Motor neuron (in vitro differentiated cells): ENCODE measurements around the gene LARP1. TPM values are rescaled to one million over a fixed set of nuclear protein-coding genes. Genes with fewer than 3 reads are reported as not detected.
A peak's percentile ranks its signal among the peaks of the same experiment; 100 is the strongest.
"Not testable (repeated sequence)": the region's sequence is repeated elsewhere in the genome, so short reads cannot be mapped to it uniquely, and the experiment has no call there.

Experiments used
- ATAC-seq, 8 experiments: fragments of 200-7000 bp; cut with Tn5 transposase; replicated peaks in 6 of 8; 2 replicates each; pipeline ENCODE4 v1.8.0; 2021; ENCODE audit warnings: mild to moderate bottlenecking in 8 of 8, moderate library complexity in 8 of 8
- H3K27ac ChIP-seq, 2 donors: fragments of 250-450 bp; sonication (Bioruptor Pico); 2 replicates each; pipeline ENCODE4 v1.9.0; 2021; ENCODE audit warnings: antibody characterized with exemption in 2 of 2, mild to moderate bottlenecking in 2 of 2, moderate library complexity in 1 of 2
- H3K4me1 ChIP-seq, 2 donors: fragments of 250-450 bp; sonication (Bioruptor Pico); replicated peaks in 1 of 2; 2 replicates each; pipeline ENCODE4 v1.6.1; 2021; ENCODE audit warnings: antibody characterized with exemption in 2 of 2, mild to moderate bottlenecking in 2 of 2, moderate library complexity in 1 of 2
- H3K4me3 ChIP-seq, 5 donors: fragments of 250-450 bp; sonication (Bioruptor Pico); 2 replicates each; pipeline ENCODE4 v1.9.0; 2021; ENCODE audit warnings: antibody characterized with exemption in 5 of 5, mild to moderate bottlenecking in 5 of 5, moderate library complexity in 4 of 5
- WGBS, 10 experiments: fragments of 450-650 bp; shearing (Covaris generic); methylation state at CpG; one replicate each; pipeline ENCODE4 v1.0.0; 2022; 5-methylcytosine and 5-hydroxymethylcytosine counted together
- in situ Hi-C, 9 experiments: fragments of 400-800 bp; cut with MboI; loops; one replicate each; pipeline ENCODE4 v1.15.0; 2021; ENCODE audit warnings: low sequenced_read_pairs in 9 of 9, low pct_unique_long_range_greater_than_20kb in 2 of 9; ENCODE audit not compliant: unreplicated experiment in 9 of 9
- total RNA-seq, 8 experiments: library from RNA; unstranded; fragments of 300-600 nt; gene quantifications; 2 replicates each; pipeline versions ENCODE4 v1.2.3 to v1.2.4, GENCODE V29; 2022

The LARP1 gene
- total RNA-seq, 8 experiments from 2014 or later, result 59.1 to 209 (median 82.6) TPM

DNA sequence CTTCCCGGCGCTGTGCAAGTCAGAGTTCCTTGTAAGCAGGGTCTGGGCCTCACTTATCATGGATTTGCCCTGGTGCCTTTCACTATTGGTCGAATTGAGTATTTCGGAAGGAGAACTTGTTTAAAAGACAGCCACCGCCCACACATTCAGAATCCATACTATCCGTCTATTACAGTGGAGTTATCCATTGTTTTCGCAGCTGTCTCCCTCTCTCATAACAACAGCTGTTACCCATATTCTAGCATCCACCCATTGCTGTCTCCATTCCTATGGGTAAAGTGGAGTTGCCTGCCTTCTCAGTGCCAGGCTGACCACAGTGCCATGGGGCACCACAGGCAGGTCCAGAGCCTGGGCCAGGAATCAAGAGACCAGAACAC, 75.0 kb downstream of the LARP1 start:
- in situ Hi-C loops, result no loop called here
- 40 to 100% (median 92%) methylated on average over 1 to 6 of the region's 7 CpGs; no CpG with 5 or more reads in 3 of the 10 experiments for WGBS, 10 experiments
- Histone ChIP-seq H3K27ac (no peak overlapping the region), H3K4me3 (no peak overlapping the region), H3K4me1 (peaks cover 0 to 4% of the 10 kb centered on the region in 2 donors)
- peak in 1 of 8 experiments; percentile 28 for ATAC-seq

GRCh38 chr5:154830596-154830995, 75.4 kb downstream of the LARP1 start:
- H3K4me1 ChIP-seq, result peaks cover 0 to 4% of the 10 kb centered on the region in 2 donors
- in situ Hi-C loops, result no loop called here
- no peak overlapping the region for H3K27ac ChIP-seq
- H3K4me3 ChIP-seq, result no peak overlapping the region
- ATAC-seq, result no peak
- 72 to 100% (median 89%) methylated on average over 1 to 4 of the region's 4 CpGs; no CpG with 5 or more reads in 6 of the 10 experiments for WGBS, 10 experiments

- Histone ChIP-seq H3K27ac (no peak overlapping the region), H3K4me1 (peaks cover 0 to 4% of the 10 kb centered on the region in 2 donors), H3K4me3 (no peak overlapping the region)
- no peak for ATAC-seq
- in situ Hi-C loops, result no loop called here
- 77 to 97% (median 90%) methylated on average over 1 to 7 of the region's 7 CpGs; no CpG with 5 or more reads in 1 of the 10 experiments for WGBS, 10 experiments
Measured at GRCh38 chr5:154831451-154831850, 76.3 kb downstream of the LARP1 start.

GRCh38 chr5:154832804-154833203, 77.6 kb downstream of the LARP1 start:
- 86 to 100% (median 100%) methylated on average over 1 to 3 of the region's 3 CpGs; no CpG with 5 or more reads in 5 of the 10 experiments for WGBS, 10 experiments
- H3K4me1 ChIP-seq, H3K4me3 ChIP-seq, in situ Hi-C loops, H3K27ac ChIP-seq, ATAC-seq: not testable (repeated sequence)

GRCh38 chr5:154834053-154834452, 78.9 kb downstream of the LARP1 start:
- 100% methylated on average over 1 of the region's 1 CpG; no CpG with 5 or more reads in 4 of the 10 experiments for WGBS, 10 experiments
- in situ Hi-C loops, result no loop called here
- Histone ChIP-seq H3K4me1 (peaks cover 0 to 4% of the 10 kb centered on the region in 2 donors), H3K27ac (no peak overlapping the region), H3K4me3 (no peak overlapping the region)
- ATAC-seq, result peak in 1 of 8 experiments; percentile 20

- WGBS, 10 experiments, result 47 to 100% (median 98%) methylated on average over 2 to 7 of the region's 9 CpGs; no CpG with 5 or more reads in 4 of the 10 experiments
- in situ Hi-C loops, H3K4me1 ChIP-seq, H3K4me3 ChIP-seq, H3K27ac ChIP-seq, ATAC-seq: not testable (repeated sequence)
Measured at GRCh38 chr5:154835701-154836052, 80.5 kb downstream of the LARP1 start.

DNA sequence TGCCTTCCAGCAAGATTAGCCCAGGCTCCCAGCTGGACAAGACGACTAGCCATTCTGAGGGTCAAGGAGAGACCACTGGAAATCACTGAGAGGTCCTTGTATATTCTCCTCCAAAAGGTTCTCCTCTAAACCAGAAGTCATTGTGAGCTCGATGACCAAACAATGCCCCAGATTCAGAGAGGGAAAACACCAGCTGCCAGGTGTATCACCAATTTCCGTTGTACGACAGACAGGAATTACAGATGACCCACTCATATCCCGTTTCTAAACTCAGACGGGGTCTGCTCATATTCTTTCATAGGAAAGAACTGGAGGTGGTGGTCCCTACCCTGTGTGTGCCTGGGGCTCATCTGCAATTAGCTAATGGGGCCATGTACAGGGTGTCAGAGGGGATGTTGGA, 81.0 kb downstream of the LARP1 start:
- no peak for ATAC-seq
- WGBS, 10 experiments, result 94 to 100% (median 98%) methylated on average over 1 to 5 of the region's 6 CpGs; no CpG with 5 or more reads in 4 of the 10 experiments
- H3K4me1 ChIP-seq, result peaks cover 0 to 4% of the 10 kb centered on the region in 2 donors
- no peak overlapping the region for H3K27ac ChIP-seq
- no peak overlapping the region for H3K4me3 ChIP-seq
- in situ Hi-C loops, result no loop called here

- Histone ChIP-seq H3K4me3 (no peak overlapping the region), H3K27ac (no peak overlapping the region), H3K4me1 (peaks cover 0 to 4% of the 10 kb centered on the region in 2 donors)
- no peak for ATAC-seq
- in situ Hi-C loops, result no loop called here
- WGBS, 10 experiments, result 71 to 100% (median 90%) methylated on average over 2 to 6 of the region's 6 CpGs
Measured at GRCh38 chr5:154837009-154837901, 82.1 kb downstream of the LARP1 start.

DNA sequence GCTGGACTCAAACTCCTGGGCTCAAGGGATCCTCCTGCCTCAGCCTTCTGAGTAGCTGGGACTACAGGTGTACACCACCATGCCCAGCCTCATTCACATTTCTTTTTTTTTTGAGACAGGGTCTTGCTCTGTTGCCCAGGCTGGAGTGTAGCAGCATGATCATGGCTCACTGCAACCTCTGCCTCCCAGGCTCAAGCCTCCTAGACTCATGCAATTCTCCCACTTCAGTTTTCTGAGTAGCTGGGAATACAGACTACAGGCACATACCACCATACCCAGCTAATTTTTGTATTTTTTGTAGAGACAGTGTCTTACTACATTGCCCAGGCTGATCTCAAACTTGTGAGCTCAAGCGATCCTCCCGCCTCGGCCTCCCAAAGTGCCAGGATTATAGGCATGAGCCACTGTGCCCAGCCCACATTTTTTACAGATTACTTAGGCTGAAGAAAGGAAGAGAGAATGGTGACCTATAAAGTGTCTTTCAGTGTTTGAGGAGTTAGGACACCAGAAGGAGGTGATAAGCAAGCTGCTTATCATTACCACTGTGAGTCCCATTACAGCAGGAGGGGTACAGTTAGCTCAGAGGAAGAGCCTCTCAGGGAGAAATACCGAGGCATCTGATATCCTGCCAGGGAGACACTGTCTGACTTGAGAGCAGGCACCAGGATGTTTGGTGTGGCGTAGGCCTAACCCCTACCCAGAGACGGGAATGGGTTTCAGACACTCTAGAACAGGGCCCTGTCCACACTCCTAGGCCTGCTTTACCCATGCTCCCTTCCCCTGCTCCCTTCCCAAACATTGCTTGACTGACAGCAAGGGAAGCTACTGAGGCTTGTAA, 85.5 kb downstream of the LARP1 start:
- no peaks in the 10 kb centered on the region for H3K4me1 ChIP-seq
- WGBS, 10 experiments, result 0 to 100% (median 86%) methylated on average over 1 to 4 of the region's 6 CpGs; no CpG with 5 or more reads in 3 of the 10 experiments
- in situ Hi-C loops, result no loop called here
- no peak for ATAC-seq
- H3K4me3 ChIP-seq, result no peak overlapping the region
- no peak overlapping the region for H3K27ac ChIP-seq

DNA sequence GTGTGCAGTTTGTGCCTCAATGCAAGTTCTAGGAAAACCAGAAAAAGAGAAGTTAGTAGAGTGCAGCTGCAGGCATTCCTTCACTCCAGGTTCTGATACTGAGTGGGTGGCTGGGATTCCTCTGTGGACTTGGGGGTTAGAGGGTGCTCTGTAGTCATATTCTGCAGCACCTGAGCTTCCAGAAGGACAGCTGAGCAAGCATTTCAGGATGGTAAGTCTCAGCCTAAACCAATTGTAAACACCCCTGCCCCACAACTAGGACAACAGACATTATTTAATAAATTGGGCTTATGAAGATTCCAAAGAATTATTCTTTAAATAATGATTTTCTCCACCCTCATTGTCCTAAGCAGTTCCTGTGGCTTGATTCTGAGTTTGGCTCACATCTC, 86.1 kb downstream of the LARP1 start:
- no peak overlapping the region for H3K27ac ChIP-seq
- H3K4me3 ChIP-seq, result no peak overlapping the region
- ATAC-seq, result no peak
- in situ Hi-C loops, result no loop called here
- no peaks in the 10 kb centered on the region for H3K4me1 ChIP-seq

- Histone ChIP-seq H3K27ac (no peak overlapping the region), H3K4me3 (no peak overlapping the region), H3K4me1 (no peaks in the 10 kb centered on the region)
- no peak for ATAC-seq
- WGBS, 10 experiments, result 53 to 100% (median 81%) methylated on average over 1 to 6 of the region's 6 CpGs; no CpG with 5 or more reads in 1 of the 10 experiments
- in situ Hi-C loops, result no loop called here
Measured at GRCh38 chr5:154842689-154843530, 87.7 kb downstream of the LARP1 start.

GRCh38 chr5:154844809-154845208, 89.6 kb downstream of the LARP1 start:
- in situ Hi-C loops, result no loop called here
- H3K4me3 ChIP-seq, result no peak overlapping the region
- 78 to 100% (median 90%) methylated on average over 2 to 5 of the region's 5 CpGs; no CpG with 5 or more reads in 1 of the 10 experiments for WGBS, 10 experiments
- peak in 2 of 8 experiments; percentile 45 to 81 for ATAC-seq
- no peak overlapping the region for H3K27ac ChIP-seq
- peaks cover 0 to 1% of the 10 kb centered on the region in 2 donors for H3K4me1 ChIP-seq
